GM19467 (cell line): ENCODE results near the gene ARPC3.
"Not testable (repeated sequence)": the region's sequence is repeated elsewhere in the genome, so short reads cannot be mapped to it uniquely, and the experiment has no call there.

ENCODE experiments used
- ATAC-seq: cut with Tn5 transposase; IDR thresholded peaks from one replicate; pipeline ENCODE4 v1.9.1; 2021; ENCODE audit warnings: mild to moderate bottlenecking, moderate library complexity; ENCODE audit not compliant: unreplicated experiment

ARPC3 gene

DNA sequence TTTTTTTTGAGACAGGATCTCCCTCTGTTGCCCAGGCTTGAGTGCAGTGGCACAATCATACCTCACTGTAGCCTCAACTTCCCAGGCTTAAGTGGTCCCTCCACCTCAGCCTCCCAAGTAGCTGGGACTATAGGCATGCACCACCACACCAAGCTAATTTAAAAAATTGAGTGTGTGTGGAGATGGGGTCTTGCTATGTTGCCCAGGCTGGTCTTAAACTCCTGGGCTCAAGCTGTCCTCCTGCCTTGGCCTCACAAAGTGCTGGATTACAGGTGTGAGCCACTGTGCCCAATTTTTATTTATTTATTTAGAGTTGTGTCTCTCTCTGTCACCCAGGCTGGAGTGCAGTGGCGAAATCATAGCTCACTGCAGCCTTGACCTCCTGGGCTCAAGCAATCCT, 29.5 kb downstream of the ARPC3 start:
- not testable (repeated sequence) for ATAC-seq

DNA sequence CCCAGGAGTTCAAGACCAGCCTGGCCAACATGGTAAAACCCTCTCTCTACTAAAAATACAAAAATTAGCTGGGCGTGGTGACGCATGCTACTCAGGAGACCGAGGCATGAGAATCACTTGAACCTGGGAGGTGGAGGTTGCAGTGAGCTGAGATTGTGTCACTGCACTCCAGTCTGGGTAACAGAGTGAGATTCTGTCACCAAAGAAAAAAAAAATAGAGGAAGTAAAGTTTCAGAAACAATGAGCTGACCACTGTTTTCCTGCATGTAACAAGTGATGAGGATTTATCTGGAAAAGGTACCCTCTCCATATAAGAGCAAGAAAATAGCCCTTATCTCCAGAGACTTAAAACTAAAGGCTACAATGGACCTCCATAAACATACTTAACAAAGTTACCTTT, 33.0 kb downstream of the ARPC3 start:
- ATAC-seq: not testable (repeated sequence)

DNA sequence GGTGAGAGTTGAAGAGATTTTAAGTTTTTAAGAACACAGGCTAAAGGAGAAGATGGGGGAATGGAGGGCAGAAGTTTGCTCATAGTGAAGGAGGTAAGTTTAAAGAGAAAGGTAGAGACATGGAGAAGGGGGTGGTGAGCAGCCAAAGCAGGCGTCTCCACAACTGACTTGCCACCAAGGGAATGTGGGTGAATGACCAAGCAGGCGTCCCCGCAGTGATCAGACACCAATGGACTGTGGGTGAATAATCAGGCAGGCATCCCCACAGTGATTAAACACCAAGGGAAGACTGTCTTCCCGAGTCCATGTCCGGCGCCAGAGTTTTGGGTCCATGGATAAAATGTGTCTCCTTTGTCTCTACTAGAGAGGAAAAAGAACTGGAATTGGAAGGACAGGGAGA, 40.1 kb downstream of the ARPC3 start:
- not testable (repeated sequence) for ATAC-seq

DNA sequence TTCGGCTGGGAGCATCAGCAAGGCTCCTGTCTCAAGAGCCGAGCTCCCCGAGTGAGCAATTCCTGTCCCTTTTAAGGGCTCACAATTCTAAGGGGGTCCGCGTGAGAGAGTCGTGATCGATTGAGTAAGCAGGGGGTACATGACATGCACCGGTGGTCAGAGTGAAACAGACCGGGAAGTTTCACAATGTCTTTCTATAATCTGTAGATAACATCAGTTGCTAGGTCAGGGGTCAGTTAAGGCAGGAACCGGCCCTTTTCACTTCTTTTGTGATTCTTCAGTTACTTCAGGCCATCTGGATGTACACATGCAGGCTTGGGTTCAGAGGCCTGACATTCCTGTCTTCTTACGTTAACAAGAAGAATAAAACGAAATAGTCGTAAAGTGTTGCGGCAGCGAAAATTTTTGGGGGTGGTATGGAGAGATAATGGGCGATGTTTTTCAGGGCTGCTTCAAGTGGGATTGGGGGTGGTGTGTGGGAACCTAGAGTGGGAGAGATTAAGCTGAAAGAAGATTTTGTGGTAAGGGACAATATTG, 44.9 kb downstream of the ARPC3 start:
- not testable (repeated sequence) for ATAC-seq

DNA sequence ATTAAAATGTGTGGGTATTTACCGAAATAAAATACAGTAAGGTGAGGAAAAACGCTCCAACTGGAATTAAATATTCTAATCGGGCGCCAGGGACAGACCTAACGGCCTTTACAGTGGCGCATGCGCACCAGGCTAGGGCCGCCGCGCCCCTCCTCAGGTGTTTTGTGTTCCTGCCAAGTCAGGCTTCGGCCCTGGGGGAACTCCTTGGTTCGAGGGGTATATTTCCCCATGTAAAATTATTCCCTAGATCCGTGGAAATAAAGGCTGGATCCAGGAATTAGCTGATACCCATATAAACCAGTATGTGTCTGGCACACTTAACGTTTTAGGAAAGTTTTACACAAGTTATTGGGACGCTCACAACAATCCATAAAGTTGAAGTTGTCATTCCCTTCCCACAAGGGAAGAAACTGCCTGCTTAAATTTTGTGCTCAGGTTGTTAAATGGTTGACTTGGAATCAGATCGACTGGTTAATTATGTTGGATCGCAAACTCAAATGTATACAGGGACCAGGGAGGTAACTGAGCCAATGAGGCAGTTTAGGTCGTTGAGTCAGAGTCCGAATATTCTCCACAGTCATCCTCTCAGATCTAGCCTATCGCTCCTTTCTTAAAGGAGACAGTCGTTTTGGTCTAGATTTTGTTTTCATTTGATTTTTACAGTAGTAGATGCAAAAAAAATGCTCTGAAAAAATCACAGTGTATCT, 46.0 kb downstream of the ARPC3 start:
- ATAC-seq: no peak

DNA sequence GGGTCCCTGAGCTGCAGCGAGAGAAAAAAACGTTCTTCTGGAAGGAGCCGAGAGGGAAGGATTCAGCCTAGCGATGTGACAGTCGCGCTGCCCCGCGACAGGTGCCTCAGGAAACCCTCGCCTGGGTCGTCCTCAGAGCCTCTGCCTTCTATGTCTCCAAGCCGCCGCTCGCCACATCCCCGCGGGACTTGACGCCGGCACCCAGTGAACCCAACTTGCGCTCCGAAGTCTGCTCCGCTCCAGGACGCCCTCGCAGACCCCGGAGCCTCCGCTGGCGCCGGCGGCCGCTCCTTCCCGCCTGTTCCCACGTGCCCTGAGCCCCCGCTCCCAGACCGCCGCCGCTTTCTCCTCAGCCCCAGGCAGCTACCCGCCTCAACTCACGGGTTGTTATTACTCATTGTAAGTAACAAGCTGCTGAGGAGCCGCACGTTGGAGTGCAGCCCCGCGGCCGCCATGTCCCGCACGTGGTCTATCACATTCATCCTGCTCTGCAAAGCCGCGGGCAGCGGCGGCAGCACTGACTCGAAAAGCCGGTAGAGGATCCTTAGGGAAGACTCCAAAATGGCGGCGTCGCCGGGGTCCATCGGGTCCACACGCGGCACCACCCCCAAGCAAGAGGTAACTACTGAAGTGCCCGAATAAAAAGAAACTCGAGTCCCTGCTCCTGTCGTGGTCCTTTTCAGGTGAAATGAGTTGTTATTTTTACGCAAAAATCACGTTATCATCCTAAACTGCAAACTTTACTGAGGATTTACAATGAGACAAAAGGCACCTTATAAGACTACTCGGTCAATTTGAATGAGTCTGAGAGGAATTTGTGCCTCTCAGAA, 46.8 kb downstream of the ARPC3 start, which contains the start of gene ANAPC7:
ANAPC7 (minus strand) TSS at position 563 of the 830 bp plus-strand sequence; CDS start at position 482, 81 bp downstream.
- peak; percentile 82 for ATAC-seq
